Measurements from ENCODE around the gene NDUFAF7. TPM values are rescaled to one million over a fixed set of nuclear protein-coding genes. Genes with fewer than 3 reads are reported as not detected.
A peak's percentile ranks its signal among the peaks of the same experiment; 100 is the strongest.

Gene NDUFAF7
- polyA plus RNA-seq, 2 of the 4 experiments (the other 2 are of a cell fraction): 28.8 to 48.0 TPM

GRCh38 chr2:37263839-37264238 lies 32.4 kb downstream of the NDUFAF7 start:
- no peak for TF ChIP-seq FOSL2 (IDR thresholded peaks at IDR 0.05)
- no peak for TF ChIP-seq FOSL2 (CRISPR knock-in tag; IDR thresholded peaks at IDR 0.05)
- TF ChIP-seq RAD21 (conservative IDR thresholded peaks at IDR 0.05 in 1 of 2, IDR thresholded peaks at IDR 0.05 in 1 of 2): 0 out of 5 replicates have a peak, but pooled peaks of 1 of the 2 experiments have one; percentile 7
- no peak for TF ChIP-seq NPAS2 (CRISPR knock-in tag; IDR thresholded peaks at IDR 0.05; ENCODE audit: borderline replicate concordance)
- ChIA-PET CTCF (interaction anchor here (0.9 to 1.7 kb wide), 2 partner anchors 10 to 66 kb away, joined by 3 to 8 read pairs; no protein-coding TSS in a partner anchor), POLR2A (no interaction called here)
- Histone ChIP-seq H3K9me3 (no peaks in the 10 kb centered on the region), H3K4me1 (no peaks in the 10 kb centered on the region), H3K4me2 (no peak overlapping the region), H3K27ac (no peak overlapping the region), H3K4me3 (no peak overlapping the region)
- WGBS (ENCODE audit: missing lambda C conversion rate): 87% methylated on average over 2 of the region's 2 CpGs
- DNase-seq (ENCODE audit: low read depth in 1 of 2, low spot score in 1 of 2) (no peak), FAIRE-seq (no peak), ATAC-seq (no peak)

DNA sequence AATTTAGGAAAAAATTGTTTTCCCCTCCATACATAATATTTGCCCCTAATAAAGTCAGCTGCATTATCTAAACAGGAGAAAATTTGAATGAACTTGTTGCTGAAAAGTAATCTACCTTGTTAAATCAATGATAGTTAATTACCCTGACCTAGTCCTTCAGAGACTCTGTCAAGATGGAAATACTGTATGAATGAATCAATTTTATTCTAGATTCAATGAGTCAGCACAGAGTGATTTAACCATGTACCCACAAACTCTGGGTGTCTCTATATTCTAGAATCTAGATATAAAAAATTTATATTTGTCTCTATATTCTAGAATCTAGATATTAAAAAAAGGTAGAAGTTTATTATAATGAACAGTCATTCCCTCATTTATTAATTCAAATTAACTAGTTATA lies 36.2 kb downstream of the NDUFAF7 start:
- no peak for FAIRE-seq
- TF ChIP-seq PHF8 (IDR thresholded peaks at IDR 0.05; ENCODE audit: borderline replicate concordance, low read depth) (no peak), EP300 (IDR thresholded peaks at IDR 0.05) (no peak), SMC3 (IDR thresholded peaks at IDR 0.05) (no peak), BCL3 (IDR thresholded peaks at IDR 0.05) (no peak), SREBF2 (IDR thresholded peaks at IDR 0.05) (no peak), KDM1A (IDR thresholded peaks at IDR 0.05; ENCODE audit: low read depth) (no peak)
- H3K9me3 ChIP-seq: no peaks in the 10 kb centered on the region
- ChIA-PET CTCF (interaction anchor here (1.4 to 2.0 kb wide), 2 partner anchors 10 to 21 kb away, joined by 3 to 7 read pairs; no protein-coding TSS in a partner anchor), POLR2A (no interaction called here)
- no peak overlapping the region for H3K4me3 ChIP-seq
- DNase-seq (ENCODE audit: low read depth in 1 of 2, low spot score in 1 of 2): no peak
- H3K4me2 ChIP-seq: no peak overlapping the region
- no peak for ATAC-seq
- H3K27ac ChIP-seq: no peak overlapping the region
- H3K4me1 ChIP-seq: no peaks in the 10 kb centered on the region

- ChIA-PET POLR2A (no interaction called here), CTCF (no interaction called here)
- no peak for ATAC-seq
- TF ChIP-seq JUN (IDR thresholded peaks at IDR 0.05): no peak
- no peak for TF ChIP-seq NFE2L2 (conservative IDR thresholded peaks at IDR 0.05; ENCODE audit: low read length)
- TF ChIP-seq USF2 (IDR thresholded peaks at IDR 0.05): no peak
- TF ChIP-seq, protein P1, sequence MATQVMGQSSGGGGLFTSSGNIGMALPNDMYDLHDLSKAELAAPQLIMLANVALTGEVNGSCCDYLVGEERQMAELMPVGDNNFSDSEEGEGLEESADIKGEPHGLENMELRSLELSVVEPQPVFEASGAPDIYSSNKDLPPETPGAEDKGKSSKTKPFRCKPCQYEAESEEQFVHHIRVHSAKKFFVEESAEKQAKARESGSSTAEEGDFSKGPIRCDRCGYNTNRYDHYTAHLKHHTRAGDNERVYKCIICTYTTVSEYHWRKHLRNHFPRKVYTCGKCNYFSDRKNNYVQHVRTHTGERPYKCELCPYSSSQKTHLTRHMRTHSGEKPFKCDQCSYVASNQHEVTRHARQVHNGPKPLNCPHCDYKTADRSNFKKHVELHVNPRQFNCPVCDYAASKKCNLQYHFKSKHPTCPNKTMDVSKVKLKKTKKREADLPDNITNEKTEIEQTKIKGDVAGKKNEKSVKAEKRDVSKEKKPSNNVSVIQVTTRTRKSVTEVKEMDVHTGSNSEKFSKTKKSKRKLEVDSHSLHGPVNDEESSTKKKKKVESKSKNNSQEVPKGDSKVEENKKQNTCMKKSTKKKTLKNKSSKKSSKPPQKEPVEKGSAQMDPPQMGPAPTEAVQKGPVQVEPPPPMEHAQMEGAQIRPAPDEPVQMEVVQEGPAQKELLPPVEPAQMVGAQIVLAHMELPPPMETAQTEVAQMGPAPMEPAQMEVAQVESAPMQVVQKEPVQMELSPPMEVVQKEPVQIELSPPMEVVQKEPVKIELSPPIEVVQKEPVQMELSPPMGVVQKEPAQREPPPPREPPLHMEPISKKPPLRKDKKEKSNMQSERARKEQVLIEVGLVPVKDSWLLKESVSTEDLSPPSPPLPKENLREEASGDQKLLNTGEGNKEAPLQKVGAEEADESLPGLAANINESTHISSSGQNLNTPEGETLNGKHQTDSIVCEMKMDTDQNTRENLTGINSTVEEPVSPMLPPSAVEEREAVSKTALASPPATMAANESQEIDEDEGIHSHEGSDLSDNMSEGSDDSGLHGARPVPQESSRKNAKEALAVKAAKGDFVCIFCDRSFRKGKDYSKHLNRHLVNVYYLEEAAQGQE (IDR thresholded peaks at IDR 0.05): peak; percentile 52; the same call in 1 of the 2 replicates
- no peak for TF ChIP-seq ZSCAN20 (CRISPR knock-in tag; IDR thresholded peaks at IDR 0.05)
- TF ChIP-seq NPAS2 (CRISPR knock-in tag; IDR thresholded peaks at IDR 0.05; ENCODE audit: borderline replicate concordance): no peak
- peak; percentile 67 for FAIRE-seq
- no peaks in the 10 kb centered on the region for H3K4me1 ChIP-seq
- H3K27ac ChIP-seq: no peak overlapping the region
- WGBS (ENCODE audit: missing lambda C conversion rate): 87% methylated on average over 4 of the region's 4 CpGs
- no peaks in the 10 kb centered on the region for H3K9me3 ChIP-seq
- DNase-seq (ENCODE audit: low read depth in 1 of 2, low spot score in 1 of 2): no peak
- H3K4me2 ChIP-seq: no peak overlapping the region
- no peak overlapping the region for H3K4me3 ChIP-seq
Measured at GRCh38 chr2:37268111-37268510, 36.7 kb downstream of the NDUFAF7 start.
